ENCODE measurements around the gene EIF4G3.

The EIF4G3 gene

GRCh38 chr1:21058035-21058793 is 118.5 kb downstream of the EIF4G3 start:
- TF ChIP-seq, protein P1, sequence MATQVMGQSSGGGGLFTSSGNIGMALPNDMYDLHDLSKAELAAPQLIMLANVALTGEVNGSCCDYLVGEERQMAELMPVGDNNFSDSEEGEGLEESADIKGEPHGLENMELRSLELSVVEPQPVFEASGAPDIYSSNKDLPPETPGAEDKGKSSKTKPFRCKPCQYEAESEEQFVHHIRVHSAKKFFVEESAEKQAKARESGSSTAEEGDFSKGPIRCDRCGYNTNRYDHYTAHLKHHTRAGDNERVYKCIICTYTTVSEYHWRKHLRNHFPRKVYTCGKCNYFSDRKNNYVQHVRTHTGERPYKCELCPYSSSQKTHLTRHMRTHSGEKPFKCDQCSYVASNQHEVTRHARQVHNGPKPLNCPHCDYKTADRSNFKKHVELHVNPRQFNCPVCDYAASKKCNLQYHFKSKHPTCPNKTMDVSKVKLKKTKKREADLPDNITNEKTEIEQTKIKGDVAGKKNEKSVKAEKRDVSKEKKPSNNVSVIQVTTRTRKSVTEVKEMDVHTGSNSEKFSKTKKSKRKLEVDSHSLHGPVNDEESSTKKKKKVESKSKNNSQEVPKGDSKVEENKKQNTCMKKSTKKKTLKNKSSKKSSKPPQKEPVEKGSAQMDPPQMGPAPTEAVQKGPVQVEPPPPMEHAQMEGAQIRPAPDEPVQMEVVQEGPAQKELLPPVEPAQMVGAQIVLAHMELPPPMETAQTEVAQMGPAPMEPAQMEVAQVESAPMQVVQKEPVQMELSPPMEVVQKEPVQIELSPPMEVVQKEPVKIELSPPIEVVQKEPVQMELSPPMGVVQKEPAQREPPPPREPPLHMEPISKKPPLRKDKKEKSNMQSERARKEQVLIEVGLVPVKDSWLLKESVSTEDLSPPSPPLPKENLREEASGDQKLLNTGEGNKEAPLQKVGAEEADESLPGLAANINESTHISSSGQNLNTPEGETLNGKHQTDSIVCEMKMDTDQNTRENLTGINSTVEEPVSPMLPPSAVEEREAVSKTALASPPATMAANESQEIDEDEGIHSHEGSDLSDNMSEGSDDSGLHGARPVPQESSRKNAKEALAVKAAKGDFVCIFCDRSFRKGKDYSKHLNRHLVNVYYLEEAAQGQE (IDR thresholded peaks at IDR 0.05; ENCODE audit: insufficient read depth in 1 of 2, low read depth in 2 of 2, low read length in 2 of 2) = no peak
- no peak for TF ChIP-seq TAF1 (IDR thresholded peaks at IDR 0.05; ENCODE audit: borderline replicate concordance, insufficient read depth, low read length)
- TF ChIP-seq SIN3A (IDR thresholded peaks at IDR 0.05; ENCODE audit: borderline replicate concordance, insufficient read depth, low read length) = no peak
- no peak for TF ChIP-seq FOXP2 (optimal IDR thresholded peaks at IDR 0.05; ENCODE audit: borderline replicate concordance, extremely low read depth, extremely low read length, insufficient read depth)
- no peak for TF ChIP-seq POLR2AphosphoS5 (IDR thresholded peaks at IDR 0.05; ENCODE audit: low read depth, low read length)

DNA sequence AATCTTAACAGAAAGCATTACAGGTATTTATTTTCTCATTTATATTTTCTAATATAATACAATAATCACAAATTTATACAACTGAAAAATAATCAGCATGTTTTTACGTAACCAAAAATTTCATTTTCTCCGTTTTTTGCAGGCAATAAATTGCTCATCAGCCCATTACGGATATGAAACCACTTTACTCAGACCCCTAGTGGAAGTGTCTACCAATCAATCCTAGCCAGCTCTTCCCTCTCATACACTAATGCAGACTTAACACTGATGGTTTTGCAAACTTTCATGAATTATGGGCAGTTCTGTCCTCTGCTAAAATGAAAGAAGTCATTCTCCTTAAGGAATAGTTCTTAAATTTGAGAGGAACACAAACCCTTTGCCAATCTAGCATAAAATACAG is 124.7 kb downstream of the EIF4G3 start:
- TF ChIP-seq FOXP2 (optimal IDR thresholded peaks at IDR 0.05; ENCODE audit: borderline replicate concordance, extremely low read depth, extremely low read length, insufficient read depth) = no peak
- no peak for TF ChIP-seq POLR2AphosphoS5 (IDR thresholded peaks at IDR 0.05; ENCODE audit: low read depth, low read length)
- no peak for TF ChIP-seq SIN3A (IDR thresholded peaks at IDR 0.05; ENCODE audit: borderline replicate concordance, insufficient read depth, low read length)

DNA sequence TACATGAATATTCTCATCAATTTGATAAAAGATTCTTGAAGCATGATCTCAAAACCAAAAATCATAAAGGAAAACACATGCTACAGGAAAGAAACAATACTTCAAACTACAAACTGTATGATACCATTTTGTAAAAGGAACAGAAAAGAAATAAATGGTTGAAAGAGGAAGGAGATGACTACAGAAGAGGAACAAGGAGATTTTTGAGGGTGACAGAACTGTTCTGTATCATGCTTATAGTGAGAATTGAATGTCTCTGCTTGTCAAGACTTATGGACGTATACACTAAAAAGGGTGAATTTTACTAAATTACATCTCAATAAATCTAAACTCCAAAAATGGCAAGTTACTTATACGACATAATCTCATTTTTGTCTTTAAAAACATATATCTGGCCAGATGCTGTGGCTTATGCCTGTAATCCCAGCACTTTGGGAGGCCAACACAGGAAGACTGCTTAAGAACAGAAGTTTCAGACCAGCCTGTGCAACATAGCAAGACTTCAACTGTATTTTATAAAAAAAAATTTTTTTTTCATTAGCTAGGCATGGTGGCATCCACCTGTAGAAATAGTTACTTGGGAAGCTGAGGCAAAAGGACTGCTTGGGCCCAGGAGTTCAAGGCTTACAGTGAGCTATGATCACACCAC is 125.4 kb downstream of the EIF4G3 start:
- TF ChIP-seq, protein P1 (IDR thresholded peaks at IDR 0.05; ENCODE audit: insufficient read depth in 1 of 2, low read depth in 2 of 2, low read length in 2 of 2) = no peak
- TF ChIP-seq POLR2AphosphoS5 (IDR thresholded peaks at IDR 0.05; ENCODE audit: low read depth, low read length) (no peak), TAF1 (IDR thresholded peaks at IDR 0.05; ENCODE audit: borderline replicate concordance, insufficient read depth, low read length) (no peak), SIN3A (IDR thresholded peaks at IDR 0.05; ENCODE audit: borderline replicate concordance, insufficient read depth, low read length) (no peak), FOXP2 (optimal IDR thresholded peaks at IDR 0.05; ENCODE audit: borderline replicate concordance, extremely low read depth, extremely low read length, insufficient read depth) (no peak)

DNA sequence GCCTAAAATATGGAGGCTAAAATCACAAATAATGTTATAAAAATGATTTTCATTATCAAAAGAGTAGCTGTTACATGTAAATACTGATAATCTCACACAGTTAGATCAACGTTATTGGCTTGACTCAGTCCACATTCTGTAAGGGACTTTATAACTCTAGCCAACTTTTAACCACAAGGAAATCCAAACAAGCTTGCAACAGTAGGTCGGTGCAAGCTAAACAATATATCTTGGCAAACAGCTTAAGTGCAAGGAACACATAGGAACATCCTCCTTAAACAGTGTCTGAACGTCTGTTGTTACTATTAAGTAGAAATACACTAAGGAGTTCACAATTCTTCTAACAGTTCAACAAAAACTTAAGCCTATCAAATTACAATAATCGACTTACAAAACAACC is 126.7 kb downstream of the EIF4G3 start:
- TF ChIP-seq SIN3A (IDR thresholded peaks at IDR 0.05; ENCODE audit: borderline replicate concordance, insufficient read depth, low read length) = no peak
- TF ChIP-seq FOXP2 (optimal IDR thresholded peaks at IDR 0.05; ENCODE audit: borderline replicate concordance, extremely low read depth, extremely low read length, insufficient read depth) = no peak
- TF ChIP-seq TAF1 (IDR thresholded peaks at IDR 0.05; ENCODE audit: borderline replicate concordance, insufficient read depth, low read length) = no peak
- TF ChIP-seq, protein P1 (IDR thresholded peaks at IDR 0.05; ENCODE audit: insufficient read depth in 1 of 2, low read depth in 2 of 2, low read length in 2 of 2) = no peak
- no peak for TF ChIP-seq POLR2AphosphoS5 (IDR thresholded peaks at IDR 0.05; ENCODE audit: low read depth, low read length)

GRCh38 chr1:21048462-21048861 is 128.2 kb downstream of the EIF4G3 start:
- TF ChIP-seq TAF1 (IDR thresholded peaks at IDR 0.05; ENCODE audit: borderline replicate concordance, insufficient read depth, low read length) = no peak

DNA sequence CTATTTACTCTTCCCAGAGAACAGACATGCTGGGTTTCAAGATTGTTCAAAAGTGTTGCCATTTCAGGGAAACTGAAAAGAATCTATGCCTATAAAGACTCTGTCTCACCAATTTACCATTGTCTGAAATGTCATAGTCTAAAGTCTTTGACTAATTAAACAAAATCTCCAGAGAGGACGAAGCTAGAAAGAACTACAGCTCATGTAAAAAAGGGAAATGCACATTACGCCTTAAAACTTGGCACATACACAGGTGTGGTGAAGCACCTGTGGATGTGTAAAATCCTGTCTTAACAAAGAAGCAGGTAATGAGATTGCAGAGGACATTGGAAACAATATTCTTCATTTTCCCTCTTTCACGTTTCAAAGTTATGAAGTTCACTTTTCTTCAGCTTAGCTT is 130.6 kb downstream of the EIF4G3 start:
- no peak for TF ChIP-seq FOXP2 (optimal IDR thresholded peaks at IDR 0.05; ENCODE audit: borderline replicate concordance, extremely low read depth, extremely low read length, insufficient read depth)
- TF ChIP-seq TAF1 (IDR thresholded peaks at IDR 0.05; ENCODE audit: borderline replicate concordance, insufficient read depth, low read length) = no peak
- TF ChIP-seq POLR2AphosphoS5 (IDR thresholded peaks at IDR 0.05; ENCODE audit: low read depth, low read length) = no peak
- no peak for TF ChIP-seq SIN3A (IDR thresholded peaks at IDR 0.05; ENCODE audit: borderline replicate concordance, insufficient read depth, low read length)
- TF ChIP-seq, protein P1 (IDR thresholded peaks at IDR 0.05; ENCODE audit: insufficient read depth in 1 of 2, low read depth in 2 of 2, low read length in 2 of 2) = no peak
